OCI-LY7 (cell line): Measurements from ENCODE around the gene TBC1D10A.

ENCODE experiments used
- CTCF ChIP-seq: fragments of 200-600 bp; sonication (generic); conservative IDR thresholded peaks from 2 replicates; pipeline ENCODE4 v1.5.1; 2014; ENCODE audit warnings: mild to moderate bottlenecking, antibody characterized with exemption, low read length, moderate library complexity, mixed read lengths
- EZH2phosphoT487 ChIP-seq: fragments of 200-600 bp; sonication (generic); IDR thresholded peaks from 2 replicates; pipeline ENCODE4 v1.6.1; 2018; ENCODE audit warnings: low read depth, borderline replicate concordance, mild to moderate bottlenecking, mixed run types, antibody characterized with exemption, low read length, moderate library complexity, mixed read lengths

GRCh38 chr22:30244641-30245040 lies 82.1 kb downstream of the TBC1D10A start:
- TF ChIP-seq CTCF: no peak
- TF ChIP-seq EZH2phosphoT487: no peak
